GM19099 (cell line): Measurements from ENCODE around the gene RSAD2.

Experiments
- POLR2A ChIP-seq: IDR thresholded peaks from 3 replicates; pipeline ENCODE4 v1.6.1; 2011; ENCODE audit warnings: low read depth; ENCODE audit not compliant: insufficient read length; ENCODE audit errors: extremely low read depth

The RSAD2 gene

DNA sequence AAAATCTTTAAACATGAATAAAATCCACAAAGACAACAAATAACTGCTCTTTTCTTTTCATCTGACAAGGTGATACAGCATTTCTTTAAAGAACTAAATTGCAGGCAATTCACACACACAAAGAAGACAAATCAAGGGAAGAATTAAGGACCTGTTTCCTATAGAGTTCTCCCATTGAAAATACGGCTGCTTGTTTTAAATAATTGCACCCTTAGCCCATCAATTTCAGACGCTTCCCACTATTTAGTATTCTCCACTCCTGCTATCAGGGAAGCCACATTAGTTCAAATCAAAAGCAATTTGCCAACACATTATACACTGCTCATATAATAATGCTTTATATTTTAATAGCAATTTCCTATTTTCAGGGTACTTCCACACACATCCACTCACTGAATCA is 23.2 kb upstream of the RSAD2 start:
- TF ChIP-seq POLR2A, result no peak

GRCh38 chr2:6855860-6856547 is 21.6 kb upstream of the RSAD2 start:
- no peak for TF ChIP-seq POLR2A

GRCh38 chr2:6856548-6856920 is 21.0 kb upstream of the RSAD2 start:
- TF ChIP-seq POLR2A, result no peak

DNA sequence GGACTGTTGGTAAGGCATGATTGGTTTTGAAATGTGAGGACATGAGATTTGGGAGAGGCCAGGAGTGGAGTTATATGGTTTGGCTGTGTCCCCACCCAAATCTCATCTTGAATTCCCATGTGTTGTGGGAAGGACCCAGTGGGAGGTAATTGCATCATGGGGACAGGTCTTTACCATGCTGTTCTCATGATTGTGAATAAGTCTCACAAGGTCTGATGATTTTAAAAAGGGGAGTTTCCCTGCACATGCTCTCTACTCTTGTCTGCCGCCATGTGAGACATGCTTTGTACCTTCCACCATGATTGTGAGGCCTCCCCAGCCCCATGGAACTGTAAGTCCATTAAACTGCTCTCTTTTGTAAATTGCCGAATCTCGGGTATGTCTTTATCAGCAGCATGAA is 17.3 kb upstream of the RSAD2 start:
- TF ChIP-seq POLR2A, result no peak

- peak; percentile 22 for TF ChIP-seq POLR2A
Measured at GRCh38 chr2:6863792-6864191, 13.8 kb upstream of the RSAD2 start.

- no peak for TF ChIP-seq POLR2A
Measured at GRCh38 chr2:6864231-6864754, 13.3 kb upstream of the RSAD2 start.

GRCh38 chr2:6864923-6865345 is 12.6 kb upstream of the RSAD2 start:
- no peak for TF ChIP-seq POLR2A

DNA sequence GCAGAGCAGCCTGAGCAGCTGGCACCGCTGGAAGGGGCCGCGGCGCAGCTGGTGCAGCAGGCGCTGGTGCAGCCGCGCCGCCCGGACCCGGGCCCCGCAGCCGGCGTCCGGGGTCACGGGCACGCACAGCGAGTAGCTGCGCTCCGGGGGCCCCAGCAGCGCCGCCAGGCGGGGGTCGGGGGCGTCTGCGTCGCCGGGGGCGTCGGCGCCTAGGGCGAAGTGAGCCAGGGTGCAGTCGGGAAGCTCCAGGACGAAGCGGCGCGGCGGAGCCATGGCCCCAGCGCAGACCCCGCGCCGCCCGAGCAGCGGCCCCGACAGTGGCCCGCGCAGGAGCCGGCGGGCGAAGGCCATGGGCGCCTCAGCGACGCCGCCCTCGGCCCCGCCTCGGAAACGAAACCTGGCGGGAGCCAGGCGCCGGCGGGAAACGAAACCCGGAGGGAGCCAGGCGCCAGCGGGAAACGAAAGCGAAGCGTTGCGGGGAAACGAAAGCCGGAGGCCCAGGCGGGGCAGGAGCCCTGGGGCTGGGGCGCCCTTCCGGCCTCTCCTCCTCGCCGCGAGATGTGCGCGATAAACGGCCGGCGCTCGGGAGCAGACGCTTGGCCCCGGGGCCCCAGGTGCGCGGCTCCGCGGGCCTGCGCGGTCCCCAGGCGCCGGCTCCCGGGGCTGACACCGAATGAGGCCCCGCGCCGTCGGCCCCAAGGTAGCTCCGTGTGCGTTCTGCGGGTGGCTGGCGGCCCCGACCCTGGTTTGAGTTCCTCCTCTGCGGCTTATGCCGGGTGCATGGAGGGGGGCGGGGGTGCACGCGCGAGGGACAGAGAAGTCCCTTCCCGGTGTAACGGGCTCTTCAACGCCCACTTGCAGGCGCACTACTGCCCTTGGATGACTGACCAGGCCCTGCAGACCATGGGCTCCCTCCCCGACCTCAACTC is 12.0 kb upstream of the RSAD2 start, which contains the start of gene CMPK2:
CMPK2 (minus strand) TSS at position 562 of the 929 bp plus-strand sequence; CDS start at position 351, 211 bp downstream.
- TF ChIP-seq POLR2A, result peak; percentile 96

GRCh38 chr2:6866275-6866671 is 11.3 kb upstream of the RSAD2 start:
- TF ChIP-seq POLR2A, result no peak

DNA sequence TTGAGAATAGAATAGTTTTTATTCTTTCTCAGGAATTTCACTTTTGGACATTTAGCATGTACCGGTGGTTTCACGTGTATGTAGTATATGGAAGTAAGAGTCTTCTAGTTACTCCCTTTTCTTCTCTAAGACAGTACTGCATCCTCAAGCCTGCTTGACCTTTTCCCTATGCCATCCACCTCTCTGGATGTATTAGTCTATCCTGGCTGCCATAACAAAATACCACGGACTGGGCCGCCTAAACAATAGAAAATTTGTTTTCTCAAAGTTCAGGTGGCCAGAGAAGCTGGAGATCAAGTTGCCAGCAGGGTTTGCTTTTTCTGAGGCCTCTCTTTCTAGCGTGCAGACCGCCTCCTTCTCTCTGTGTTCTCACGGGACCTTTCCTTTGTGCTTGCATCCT is 10.6 kb upstream of the RSAD2 start:
- no peak for TF ChIP-seq POLR2A

- no peak for TF ChIP-seq POLR2A
Measured at GRCh38 chr2:6872394-6872793, 5.2 kb upstream of the RSAD2 start.

DNA sequence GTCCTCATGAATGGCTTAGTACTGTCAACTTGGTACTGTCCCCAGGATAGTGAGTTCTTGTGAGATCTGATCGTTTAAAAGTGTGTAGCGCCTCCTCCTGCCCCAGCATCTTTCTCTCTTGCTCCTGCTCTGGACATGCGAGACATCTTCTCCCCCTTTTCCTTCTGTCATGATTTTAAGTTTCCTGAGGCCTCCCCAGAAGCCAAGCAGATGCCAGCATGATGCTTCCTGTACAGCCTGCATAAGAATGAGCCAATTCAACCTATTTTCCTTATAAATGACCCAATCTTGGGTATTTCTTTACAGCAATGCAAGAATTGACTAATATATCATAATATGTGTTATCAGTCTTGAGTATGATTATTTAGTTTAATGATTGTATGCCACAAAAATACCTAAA is 3.5 kb upstream of the RSAD2 start:
- no peak for TF ChIP-seq POLR2A

- TF ChIP-seq POLR2A, result no peak
Measured at GRCh38 chr2:6876309-6876708, 1.3 kb upstream of the RSAD2 start.

DNA sequence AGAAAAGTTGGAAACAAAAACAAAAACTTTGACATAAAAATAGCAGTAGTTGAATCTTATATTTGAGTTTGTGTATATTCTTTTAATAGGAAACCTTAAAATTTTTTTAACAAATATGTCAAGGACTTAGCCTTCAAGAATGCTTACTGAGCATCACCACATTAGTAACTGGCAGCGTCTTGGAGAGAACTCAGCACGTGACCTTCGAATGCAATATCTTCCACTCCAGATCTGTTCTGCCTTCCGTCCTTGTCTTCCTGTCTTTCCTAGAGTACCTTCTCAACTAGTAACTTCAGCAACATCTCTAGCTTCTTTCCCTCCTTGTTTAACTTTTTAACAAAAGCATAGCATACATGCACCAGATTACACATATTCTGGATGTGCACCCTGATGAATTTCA is 972 bp downstream of the RSAD2 start:
- no peak for TF ChIP-seq POLR2A

DNA sequence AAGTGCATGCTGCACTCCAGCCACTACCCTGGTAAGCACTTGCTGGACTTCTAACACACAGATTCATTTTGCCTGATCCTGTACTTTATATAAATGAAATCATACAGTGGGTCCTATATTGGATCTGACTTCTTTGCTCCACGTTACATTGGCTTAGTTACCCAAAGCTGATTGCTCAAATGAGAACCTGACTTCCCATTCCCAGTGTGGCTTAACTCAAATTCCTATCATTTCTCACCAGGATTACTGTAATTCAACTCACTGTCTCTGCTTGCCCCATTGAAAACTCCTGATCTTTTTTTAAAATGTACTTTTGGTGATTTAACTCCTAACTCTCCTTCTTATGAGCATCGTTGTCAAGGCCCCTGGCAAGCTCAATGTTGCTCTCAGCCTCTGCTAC is 1.4 kb downstream of the RSAD2 start:
- TF ChIP-seq POLR2A, result no peak

GRCh38 chr2:6880200-6880733 is 2.7 kb downstream of the RSAD2 start:
- no peak for TF ChIP-seq POLR2A

GRCh38 chr2:6881046-6881445 is 3.5 kb downstream of the RSAD2 start:
- no peak for TF ChIP-seq POLR2A
